ENCODE data around the gene TBL1X. TPM values are rescaled to one million over a fixed set of nuclear protein-coding genes. Genes with fewer than 3 reads are reported as not detected.

Gene TBL1X
- total and polyA plus RNA-seq, 2 of the 8 experiments (the other 6 are each of a cell fraction or from before 2014, with no cell fraction given): 13.3 to 25.6 TPM

GRCh38 chrX:9683350-9683749 lies 218.5 kb downstream of the TBL1X start (continued):
- TF ChIP-seq, protein P1, sequence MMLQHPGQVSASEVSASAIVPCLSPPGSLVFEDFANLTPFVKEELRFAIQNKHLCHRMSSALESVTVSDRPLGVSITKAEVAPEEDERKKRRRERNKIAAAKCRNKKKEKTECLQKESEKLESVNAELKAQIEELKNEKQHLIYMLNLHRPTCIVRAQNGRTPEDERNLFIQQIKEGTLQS (IDR thresholded peaks at IDR 0.05; ENCODE audit: insufficient read depth, low read depth, low read length): no peak
- no peak for TF ChIP-seq ASH2L (IDR thresholded peaks at IDR 0.05; ENCODE audit: low read length)
- TF ChIP-seq RFX5 (IDR thresholded peaks at IDR 0.05; ENCODE audit: borderline replicate concordance, low read depth, low read length): no peak
- no peak for TF ChIP-seq EGR1 (IDR thresholded peaks at IDR 0.05; ENCODE audit: borderline replicate concordance, low read depth, low read length)
- no peak for TF ChIP-seq RXRA (IDR thresholded peaks at IDR 0.05; ENCODE audit: insufficient read depth, low read depth, low read length)

Measured in H1 (cell line).